Peyer's patch (tissue), 4 donors: ENCODE results near the gene HTR1D. TPM values are rescaled to one million over a fixed set of nuclear protein-coding genes. Genes with fewer than 3 reads are reported as not detected.

Experiments
- DNase-seq, 3 donors: peaks; one replicate each; pipeline ENCODE4 v3.0.0-alpha.2; 2017 to 2019
- H3K27ac ChIP-seq, 4 donors: fragments of 200-600 bp; sonication (generic); one replicate each; pipeline ENCODE4 v1.5.1; 2016 to 2019
- H3K27me3 ChIP-seq, 2 donors: fragments of 200-600 bp; sonication (generic); one replicate each; pipeline ENCODE4 v1.5.1; 2019
- H3K36me3 ChIP-seq, 3 donors: fragments of 200-600 bp; sonication (generic); one replicate each; pipeline ENCODE4 v1.5.1; 2016 to 2019
- H3K4me1 ChIP-seq, 4 donors: fragments of 200-600 bp; sonication (generic); one replicate each; pipeline ENCODE4 v1.5.1; 2016 to 2019
- H3K4me3 ChIP-seq, 4 donors: fragments of 200-600 bp; sonication (generic); 1 replicate in 3 of 4; 2 replicates in 1 of 4; pipeline ENCODE4 v1.5.1; 2016 to 2019; ENCODE audit warnings: mild to moderate bottlenecking in 1 of 4
- H3K9me3 ChIP-seq, 4 donors: fragments of 200-600 bp; sonication (generic); one replicate each; pipeline ENCODE4 v1.5.1; 2016 to 2019; ENCODE audit warnings: mild to moderate bottlenecking in 1 of 4
- POLR2A ChIP-seq, 2 donors: fragments of 450-650 bp; IDR thresholded peaks; one replicate each; pipeline ENCODE4 v1.5.1; 2017; ENCODE audit warnings: antibody characterized with exemption in 2 of 2, mild to moderate bottlenecking in 2 of 2, moderate library complexity in 2 of 2
- total RNA-seq, 4 donors: library from RNA; depleted of rRNA; stranded (reverse); fragments of >200 nt; gene quantifications; one replicate each; pipeline ENCODE4 v1.1.0, GENCODE V29; 2016
- TF ChIP-seq, protein P1 (sequence below), 6 experiments: fragments of 450-650 bp in 4 of 6; fragments of 200-600 bp in 2 of 6; sonication (generic) in 1 of 6; IDR thresholded peaks; one replicate each; pipeline ENCODE4 v1.5.1; 2017 to 2019; ENCODE audit warnings: antibody characterized with exemption in 6 of 6, mild to moderate bottlenecking in 3 of 6, moderate library complexity in 1 of 6

The HTR1D gene
- total RNA-seq, 4 donors from 2014 or later: 2.5 to 23.1 (median 11.1) TPM

GRCh38 chr1:23222742-23223141 lies 5.4 kb upstream of the HTR1D start:
- TF ChIP-seq POLR2A (IDR thresholded peaks at IDR 0.05): no peak
- TF ChIP-seq, protein P1, sequence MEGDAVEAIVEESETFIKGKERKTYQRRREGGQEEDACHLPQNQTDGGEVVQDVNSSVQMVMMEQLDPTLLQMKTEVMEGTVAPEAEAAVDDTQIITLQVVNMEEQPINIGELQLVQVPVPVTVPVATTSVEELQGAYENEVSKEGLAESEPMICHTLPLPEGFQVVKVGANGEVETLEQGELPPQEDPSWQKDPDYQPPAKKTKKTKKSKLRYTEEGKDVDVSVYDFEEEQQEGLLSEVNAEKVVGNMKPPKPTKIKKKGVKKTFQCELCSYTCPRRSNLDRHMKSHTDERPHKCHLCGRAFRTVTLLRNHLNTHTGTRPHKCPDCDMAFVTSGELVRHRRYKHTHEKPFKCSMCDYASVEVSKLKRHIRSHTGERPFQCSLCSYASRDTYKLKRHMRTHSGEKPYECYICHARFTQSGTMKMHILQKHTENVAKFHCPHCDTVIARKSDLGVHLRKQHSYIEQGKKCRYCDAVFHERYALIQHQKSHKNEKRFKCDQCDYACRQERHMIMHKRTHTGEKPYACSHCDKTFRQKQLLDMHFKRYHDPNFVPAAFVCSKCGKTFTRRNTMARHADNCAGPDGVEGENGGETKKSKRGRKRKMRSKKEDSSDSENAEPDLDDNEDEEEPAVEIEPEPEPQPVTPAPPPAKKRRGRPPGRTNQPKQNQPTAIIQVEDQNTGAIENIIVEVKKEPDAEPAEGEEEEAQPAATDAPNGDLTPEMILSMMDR (IDR thresholded peaks at IDR 0.05): no peak
- no peaks in the 10 kb centered on the region for H3K27me3 ChIP-seq
- no peaks in the 10 kb centered on the region for H3K36me3 ChIP-seq
- H3K27ac ChIP-seq: no peak overlapping the region
- no peak overlapping the region for H3K4me3 ChIP-seq
- no peaks in the 10 kb centered on the region for H3K9me3 ChIP-seq
- peaks cover 0 to 17% (median 0%) of the 10 kb centered on the region in 4 donors for H3K4me1 ChIP-seq
- DNase-seq: no peak

- DNase-seq: no peak
- H3K36me3 ChIP-seq: no peaks in the 10 kb centered on the region
- H3K4me1 ChIP-seq: peaks cover 0 to 20% (median 1%) of the 10 kb centered on the region in 4 donors
- peaks cover 0 to 4% of the 10 kb centered on the region in 2 donors for H3K27me3 ChIP-seq
- H3K9me3 ChIP-seq: no peaks in the 10 kb centered on the region
- TF ChIP-seq POLR2A (IDR thresholded peaks at IDR 0.05): no peak
- TF ChIP-seq, protein P1 (IDR thresholded peaks at IDR 0.05): no peak
- no peak overlapping the region for H3K4me3 ChIP-seq
- no peak overlapping the region for H3K27ac ChIP-seq
These were observed 5.0 kb upstream of the HTR1D start for GRCh38 chr1:23222331-23222730.

DNA sequence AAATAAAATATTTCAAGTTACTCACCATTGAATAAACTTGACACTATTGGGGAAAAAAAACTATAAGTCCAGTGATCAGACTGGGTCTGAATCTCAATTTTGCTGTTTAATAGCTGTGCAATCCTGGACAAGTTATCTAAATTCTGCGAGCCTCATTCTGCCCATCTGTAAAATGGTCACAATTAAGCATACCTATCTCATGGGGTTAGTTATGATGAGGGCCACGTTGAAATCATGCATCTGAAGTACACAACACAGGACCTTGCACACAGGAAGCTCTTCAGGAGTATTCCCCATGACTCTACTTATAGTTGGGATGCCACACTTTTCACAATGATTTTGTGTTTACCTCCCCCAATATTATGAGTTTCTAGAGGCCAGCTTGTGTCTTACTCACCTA lies 3.8 kb upstream of the HTR1D start:
- DNase-seq: no peak
- Histone ChIP-seq H3K27me3 (peaks cover 0 to 10% of the 10 kb centered on the region in 2 donors), H3K4me3 (no peak overlapping the region), H3K36me3 (no peaks in the 10 kb centered on the region), H3K9me3 (no peaks in the 10 kb centered on the region), H3K27ac (no peak overlapping the region), H3K4me1 (peaks cover 0 to 32% (median 9%) of the 10 kb centered on the region in 4 donors)
- no peak for TF ChIP-seq POLR2A (IDR thresholded peaks at IDR 0.05)
- TF ChIP-seq, protein P1 (IDR thresholded peaks at IDR 0.05): no peak

GRCh38 chr1:23216771-23217420 lies 406 bp downstream of the HTR1D start:
- H3K9me3 ChIP-seq: no peaks in the 10 kb centered on the region
- DNase-seq: peak in 2 of 3 donors; percentile 53 to 65
- peak overlapping the region; percentile 41 to 81 (median 58) for H3K4me3 ChIP-seq
- TF ChIP-seq, protein P1 (IDR thresholded peaks at IDR 0.05): peak in 5 of 6 experiments; percentile 36 to 87 (median 77)
- no peak for TF ChIP-seq POLR2A (IDR thresholded peaks at IDR 0.05)
- no peaks in the 10 kb centered on the region for H3K36me3 ChIP-seq
- peak overlapping the region in 3 of 4 donors; percentile 51 to 62 (median 52) for H3K27ac ChIP-seq
- peaks cover 0 to 10% of the 10 kb centered on the region in 2 donors for H3K27me3 ChIP-seq
- peaks cover 0 to 17% (median 9%) of the 10 kb centered on the region in 4 donors for H3K4me1 ChIP-seq

GRCh38 chr1:23215751-23216449 lies 1.4 kb downstream of the HTR1D start:
- H3K9me3 ChIP-seq: no peaks in the 10 kb centered on the region
- peak overlapping the region in 2 of 4 donors; percentile 70 to 81 for H3K4me3 ChIP-seq
- H3K36me3 ChIP-seq: no peaks in the 10 kb centered on the region
- peaks cover 0 to 10% of the 10 kb centered on the region in 2 donors for H3K27me3 ChIP-seq
- peaks cover 0 to 17% (median 9%) of the 10 kb centered on the region in 4 donors for H3K4me1 ChIP-seq
- TF ChIP-seq POLR2A (IDR thresholded peaks at IDR 0.05): no peak
- TF ChIP-seq, protein P1 (IDR thresholded peaks at IDR 0.05): no peak
- no peak for DNase-seq
- no peak overlapping the region for H3K27ac ChIP-seq
